HG03432 (cell line): ENCODE results near the gene WDR54.
A peak's percentile ranks its signal among the peaks of the same experiment; 100 is the strongest.
"Not testable (repeated sequence)": the region's sequence is repeated elsewhere in the genome, so short reads cannot be mapped to it uniquely, and the experiment has no call there.

Experiments used
- ATAC-seq: cut with Tn5 transposase; IDR thresholded peaks from one replicate; pipeline ENCODE4 v1.9.1; 2021; ENCODE audit warnings: mild to moderate bottlenecking, moderate library complexity; ENCODE audit not compliant: unreplicated experiment

Gene WDR54

GRCh38 chr2:74401891-74402290 is 19.6 kb upstream of the WDR54 start:
- no peak for ATAC-seq

- peak; percentile 82 for ATAC-seq
Measured at GRCh38 chr2:74406035-74406434, 15.5 kb upstream of the WDR54 start.

GRCh38 chr2:74407682-74408081 is 13.8 kb upstream of the WDR54 start:
- ATAC-seq: no peak

- ATAC-seq: no peak
Measured at GRCh38 chr2:74413001-74413698, 8.4 kb upstream of the WDR54 start.

- no peak for ATAC-seq
Measured at GRCh38 chr2:74414441-74414840, 7.1 kb upstream of the WDR54 start.

GRCh38 chr2:74414881-74415761 is 6.4 kb upstream of the WDR54 start:
- ATAC-seq: peak; percentile 53

GRCh38 chr2:74415762-74416395 is 5.7 kb upstream of the WDR54 start:
- no peak for ATAC-seq

GRCh38 chr2:74416778-74417177 is 4.8 kb upstream of the WDR54 start:
- ATAC-seq: no peak

GRCh38 chr2:74417197-74417596 is 4.3 kb upstream of the WDR54 start:
- ATAC-seq: no peak

- no peak for ATAC-seq
Measured at GRCh38 chr2:74417763-74418162, 3.8 kb upstream of the WDR54 start.

- no peak for ATAC-seq
Measured at GRCh38 chr2:74418312-74418711, 3.2 kb upstream of the WDR54 start.

- no peak for ATAC-seq
Measured at GRCh38 chr2:74419345-74419744, 2.2 kb upstream of the WDR54 start.

- no peak for ATAC-seq
Measured at GRCh38 chr2:74420006-74420405, 1.5 kb upstream of the WDR54 start.

GRCh38 chr2:74420443-74421103 is 957 bp upstream of the WDR54 start:
- ATAC-seq: not testable (repeated sequence)

- ATAC-seq: no peak
Measured at GRCh38 chr2:74423231-74424095, 1.9 kb downstream of the WDR54 start.

GRCh38 chr2:74424139-74424992 is 2.8 kb downstream of the WDR54 start:
- ATAC-seq: no peak

GRCh38 chr2:74424995-74425406 is 3.5 kb downstream of the WDR54 start:
- no peak for ATAC-seq

- no peak for ATAC-seq
Measured at GRCh38 chr2:74425523-74425922, 4.0 kb downstream of the WDR54 start.

GRCh38 chr2:74426181-74426758 is 4.7 kb downstream of the WDR54 start:
- ATAC-seq: no peak
